Cardiac muscle cell (in vitro differentiated cells and primary cell): ENCODE results near the gene ARHGEF26. TPM values are rescaled to one million over a fixed set of nuclear protein-coding genes. Genes with fewer than 3 reads are reported as not detected.
A peak's percentile ranks its signal among the peaks of the same experiment; 100 is the strongest.

Source experiments
- DNase-seq, 2 donors: peaks; one replicate each; pipeline versions ENCODE4 v3.0.0 to v3.0.0-alpha.2; 2010 to 2017; ENCODE audit warnings: low read depth in 1 of 2, low spot score in 1 of 2
- H3K27ac ChIP-seq: fragments of 200-600 bp; sonication (generic); 2 replicates; pipeline ENCODE4 v1.5.1; 2016
- H3K27me3 ChIP-seq: fragments of 200-600 bp; sonication (generic); 2 replicates; pipeline ENCODE4 v1.6.0; 2016; ENCODE audit warnings: control low read depth
- H3K36me3 ChIP-seq: fragments of 200-600 bp; sonication (generic); 2 replicates; pipeline ENCODE4 v1.5.1; 2016; ENCODE audit warnings: control low read depth
- H3K4me1 ChIP-seq: fragments of 200-600 bp; sonication (generic); 2 replicates; pipeline ENCODE4 v1.8.1; 2017; ENCODE audit warnings: low read depth, mild to moderate bottlenecking, mixed run types
- H3K4me3 ChIP-seq: fragments of 200-600 bp; sonication (generic); 2 replicates; pipeline ENCODE4 v1.5.1; 2016; ENCODE audit warnings: mild to moderate bottlenecking
- H3K9me3 ChIP-seq: fragments of 200-600 bp; sonication (generic); 2 replicates; pipeline ENCODE4 v1.5.1; 2017; ENCODE audit warnings: low read depth, mild to moderate bottlenecking, control low read depth
- polyA plus RNA-seq: library from polyadenylated mRNA; unstranded; fragments of >200 nt; fragmentation: Nextera tagmentation; extraction: Ambion mirVana; gene quantifications from 2 replicates; pipeline ENCODE4 v1.2.1, GENCODE V29; 2016
- total RNA-seq: library from RNA; depleted of rRNA; stranded (reverse); fragments of >200 nt; gene quantifications from 2 replicates; pipeline ENCODE4 v1.2.3, GENCODE V29; 2016
- TF ChIP-seq, protein P1 (sequence below): IDR thresholded peaks from 2 replicates; pipeline ENCODE4 v1.5.1; 2012; ENCODE audit warnings: low read depth, mild to moderate bottlenecking, low read length

The ARHGEF26 gene
- total and polyA plus RNA-seq, 2 experiments from 2014 or later = 3.4 to 4.2 TPM

DNA sequence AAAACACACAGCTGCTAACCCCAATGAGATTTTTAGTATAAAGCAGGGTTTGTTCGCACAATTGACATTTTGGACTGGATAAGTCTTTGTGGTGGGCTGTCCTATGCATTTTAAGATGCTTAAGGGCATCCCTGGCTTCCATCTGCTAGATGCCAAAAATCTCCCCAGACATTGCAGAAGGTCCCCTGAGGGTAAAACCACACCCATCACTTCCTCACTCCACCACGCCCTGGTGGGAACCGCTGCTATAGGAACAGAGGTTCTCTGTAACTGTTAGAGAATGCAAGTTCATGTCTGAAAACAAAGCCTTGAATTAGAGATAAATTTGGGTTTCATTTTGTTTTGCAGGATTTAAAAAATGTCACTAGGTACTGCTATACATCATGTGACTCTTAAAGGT lies 67.7 kb downstream of the ARHGEF26 start:
- Histone ChIP-seq H3K9me3 (no peaks in the 10 kb centered on the region), H3K27ac (no peak overlapping the region), H3K4me1 (no peaks in the 10 kb centered on the region), H3K36me3 (no peaks in the 10 kb centered on the region), H3K4me3 (no peak overlapping the region), H3K27me3 (no peaks in the 10 kb centered on the region)
- peak in 1 of 2 donors; percentile 9 for DNase-seq
- TF ChIP-seq, protein P1, sequence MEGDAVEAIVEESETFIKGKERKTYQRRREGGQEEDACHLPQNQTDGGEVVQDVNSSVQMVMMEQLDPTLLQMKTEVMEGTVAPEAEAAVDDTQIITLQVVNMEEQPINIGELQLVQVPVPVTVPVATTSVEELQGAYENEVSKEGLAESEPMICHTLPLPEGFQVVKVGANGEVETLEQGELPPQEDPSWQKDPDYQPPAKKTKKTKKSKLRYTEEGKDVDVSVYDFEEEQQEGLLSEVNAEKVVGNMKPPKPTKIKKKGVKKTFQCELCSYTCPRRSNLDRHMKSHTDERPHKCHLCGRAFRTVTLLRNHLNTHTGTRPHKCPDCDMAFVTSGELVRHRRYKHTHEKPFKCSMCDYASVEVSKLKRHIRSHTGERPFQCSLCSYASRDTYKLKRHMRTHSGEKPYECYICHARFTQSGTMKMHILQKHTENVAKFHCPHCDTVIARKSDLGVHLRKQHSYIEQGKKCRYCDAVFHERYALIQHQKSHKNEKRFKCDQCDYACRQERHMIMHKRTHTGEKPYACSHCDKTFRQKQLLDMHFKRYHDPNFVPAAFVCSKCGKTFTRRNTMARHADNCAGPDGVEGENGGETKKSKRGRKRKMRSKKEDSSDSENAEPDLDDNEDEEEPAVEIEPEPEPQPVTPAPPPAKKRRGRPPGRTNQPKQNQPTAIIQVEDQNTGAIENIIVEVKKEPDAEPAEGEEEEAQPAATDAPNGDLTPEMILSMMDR = no peak

DNA sequence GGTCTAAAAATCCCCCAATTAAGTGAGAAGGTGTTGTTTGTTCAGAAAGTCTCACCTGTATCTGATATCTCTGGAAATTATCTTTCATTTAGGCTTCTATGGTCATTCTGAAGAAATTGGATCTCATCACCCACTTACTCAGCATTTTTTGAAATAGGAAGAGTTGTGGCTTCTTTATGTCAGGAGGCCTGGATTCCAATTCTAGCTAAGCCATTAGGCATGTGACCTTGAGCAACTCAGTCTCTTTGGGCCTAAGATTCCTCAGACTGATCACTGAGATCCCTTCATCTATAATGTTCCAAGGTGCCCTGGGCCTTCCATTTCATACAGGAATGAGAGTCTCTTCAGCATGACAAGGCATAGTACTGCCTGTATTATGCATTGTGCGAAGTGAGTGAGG lies 70.3 kb downstream of the ARHGEF26 start:
- TF ChIP-seq, protein P1 = no peak
- no peak overlapping the region for H3K27ac ChIP-seq

DNA sequence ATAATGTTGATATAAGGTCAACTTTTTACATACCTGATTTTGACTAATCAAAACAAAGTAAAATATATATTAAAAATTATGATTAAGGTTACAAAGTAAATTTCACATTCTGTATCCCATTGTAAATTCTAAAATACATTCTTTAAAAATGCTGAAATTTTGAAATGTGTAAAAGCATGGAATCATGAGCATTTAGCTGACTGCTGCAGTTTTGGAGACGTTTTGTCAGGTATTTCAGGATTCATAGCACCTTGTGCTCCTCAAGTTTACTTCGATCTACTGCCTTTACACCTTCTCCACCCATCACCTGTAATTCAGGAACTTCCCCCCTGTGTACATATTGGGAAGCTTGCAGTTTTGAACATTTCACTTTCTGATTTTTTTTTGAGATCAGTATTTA lies 71.0 kb downstream of the ARHGEF26 start:
- no peak for DNase-seq
- H3K27ac ChIP-seq = no peak overlapping the region
- no peaks in the 10 kb centered on the region for H3K4me1 ChIP-seq
- TF ChIP-seq, protein P1 = no peak
- H3K9me3 ChIP-seq = no peaks in the 10 kb centered on the region
- no peak overlapping the region for H3K4me3 ChIP-seq
- no peaks in the 10 kb centered on the region for H3K36me3 ChIP-seq
- no peaks in the 10 kb centered on the region for H3K27me3 ChIP-seq

More for the DNA sequence above, 70.3 kb downstream of the ARHGEF26 start:
- DNase-seq = no peak
- Histone ChIP-seq H3K27me3 (no peaks in the 10 kb centered on the region), H3K4me1 (no peaks in the 10 kb centered on the region), H3K9me3 (no peaks in the 10 kb centered on the region), H3K4me3 (no peak overlapping the region), H3K36me3 (no peaks in the 10 kb centered on the region)

- TF ChIP-seq, protein P1 = no peak
- no peaks in the 10 kb centered on the region for H3K36me3 ChIP-seq
- H3K27me3 ChIP-seq = no peaks in the 10 kb centered on the region
- DNase-seq = no peak
- H3K4me3 ChIP-seq = no peak overlapping the region
- H3K4me1 ChIP-seq = no peaks in the 10 kb centered on the region
- no peak overlapping the region for H3K27ac ChIP-seq
- no peaks in the 10 kb centered on the region for H3K9me3 ChIP-seq
These were observed 71.9 kb downstream of the ARHGEF26 start for GRCh38 chr3:154193000-154193615.

DNA sequence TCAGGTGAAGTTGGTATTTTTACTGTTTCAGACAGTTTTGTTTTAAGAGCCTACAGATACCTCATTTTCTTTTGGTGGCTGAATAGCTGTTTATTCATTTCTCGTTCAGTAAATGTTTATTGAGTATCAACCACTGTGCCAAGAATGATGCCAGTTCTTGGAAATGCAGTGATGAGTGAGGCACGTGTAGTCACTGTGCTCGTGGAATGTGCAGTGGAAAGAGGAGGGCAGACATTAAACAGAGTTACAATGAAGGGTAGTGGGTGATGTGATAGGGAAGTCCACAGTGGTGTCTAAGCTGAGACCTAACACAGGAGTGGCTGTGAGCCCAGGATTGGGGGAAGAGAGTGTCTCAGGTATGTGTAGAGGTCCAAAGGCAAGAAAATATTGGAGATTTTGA lies 73.7 kb downstream of the ARHGEF26 start:
- H3K9me3 ChIP-seq = no peaks in the 10 kb centered on the region
- H3K4me3 ChIP-seq = no peak overlapping the region
- TF ChIP-seq, protein P1 = no peak

More for the DNA sequence above, 73.7 kb downstream of the ARHGEF26 start:
- no peaks in the 10 kb centered on the region for H3K36me3 ChIP-seq
- DNase-seq = no peak
- no peaks in the 10 kb centered on the region for H3K27me3 ChIP-seq
- no peaks in the 10 kb centered on the region for H3K4me1 ChIP-seq
- no peak overlapping the region for H3K27ac ChIP-seq
